Measurements from ENCODE around the gene MAP4K4. TPM values are rescaled to one million over a fixed set of nuclear protein-coding genes. Genes with fewer than 3 reads are reported as not detected.
"Not testable (repeated sequence)": the region's sequence is repeated elsewhere in the genome, so short reads cannot be mapped to it uniquely, and the experiment has no call there.

Gene MAP4K4
- total RNA-seq, 8 experiments from 2014 or later: 72.4 to 551 (median 123) TPM

DNA sequence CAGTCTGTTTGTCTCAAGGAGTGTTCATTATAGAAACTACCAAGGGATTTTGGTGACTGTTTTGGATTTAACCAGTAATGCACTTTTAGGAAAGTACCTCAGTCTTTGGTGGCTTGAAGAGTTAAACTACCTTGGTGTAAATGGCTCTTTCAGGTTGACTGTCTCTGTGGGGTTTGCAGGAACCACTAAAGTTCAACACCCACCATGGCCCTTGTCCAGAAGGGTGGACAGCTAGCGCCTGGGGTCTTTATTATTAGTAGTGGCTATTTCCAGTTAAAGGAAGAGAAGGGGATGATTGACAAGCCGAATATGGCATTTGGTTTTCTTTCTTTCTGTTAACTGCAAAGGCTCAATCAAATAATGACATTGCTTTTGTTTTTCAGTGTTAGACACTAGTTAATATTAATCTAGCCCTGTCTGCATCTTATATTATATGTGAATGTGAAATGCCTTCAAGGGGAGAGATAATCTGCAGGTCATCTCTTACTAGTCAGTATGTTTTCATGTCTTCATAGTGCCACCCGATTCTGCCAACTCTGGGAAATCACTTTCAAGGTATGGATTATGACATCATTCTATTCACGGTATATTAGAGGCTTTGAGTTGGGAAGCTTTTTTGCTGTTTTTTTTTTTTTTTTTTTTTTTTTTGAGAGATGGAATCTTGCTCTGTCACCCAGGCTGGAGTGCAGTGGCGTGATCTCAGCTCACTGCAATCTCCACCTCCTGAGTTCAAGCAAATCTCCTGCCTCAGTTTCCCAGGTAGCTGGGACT is 56.4 kb downstream of the MAP4K4 start:
- in situ Hi-C loops (cut with MboI; ENCODE audit: low pct_unique_long_range_greater_than_20kb in 2 of 9, low sequenced_read_pairs in 9 of 9, unreplicated experiment in 9 of 9): no loop called here
- Histone ChIP-seq H3K4me1 (replicated peaks in 1 of 2) (peaks cover 40 to 54% of the 10 kb centered on the region in 2 donors), H3K4me3 (no peak overlapping the region), H3K27ac (no peak overlapping the region)
- WGBS, 10 experiments: 39 to 98% (median 90%) methylated on average over 1 to 5 of the region's 5 CpGs; no CpG with 5 or more reads in 1 of the 10 experiments
- peak in 2 of 8 experiments; percentile 12 to 31 for ATAC-seq (replicated peaks in 6 of 8)

DNA sequence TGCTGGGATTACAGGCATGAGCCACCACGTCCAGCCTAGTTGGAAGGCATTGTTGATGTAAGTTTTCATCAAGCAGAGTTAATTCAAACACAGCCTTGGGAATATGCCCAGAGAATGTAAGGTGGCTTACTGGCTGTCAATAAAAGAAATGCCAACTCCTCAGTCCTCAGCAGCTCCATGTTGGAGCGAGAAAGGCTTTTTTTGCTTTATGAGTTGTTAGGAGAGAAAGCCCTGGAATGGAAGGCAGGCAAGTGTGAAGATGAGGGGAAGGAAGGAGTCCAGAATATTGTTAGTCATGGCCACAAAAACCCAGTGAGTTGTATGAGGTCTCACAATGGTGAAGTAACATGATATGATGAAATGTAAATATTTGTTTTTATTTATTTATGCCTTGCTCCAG is 57.1 kb downstream of the MAP4K4 start:
- peaks cover 40 to 54% of the 10 kb centered on the region in 2 donors for H3K4me1 ChIP-seq (replicated peaks in 1 of 2)
- H3K4me3 ChIP-seq: no peak overlapping the region
- ATAC-seq (replicated peaks in 6 of 8): peak in 3 of 8 experiments; percentile 34 to 77 (median 52)
- 80 to 100% (median 83%) methylated on average over 1 to 2 of the region's 2 CpGs; no CpG with 5 or more reads in 5 of the 10 experiments for WGBS, 10 experiments
- in situ Hi-C loops (cut with MboI; ENCODE audit: low pct_unique_long_range_greater_than_20kb in 2 of 9, low sequenced_read_pairs in 9 of 9, unreplicated experiment in 9 of 9): no loop called here
- peak overlapping the region in 1 of 2 donors; percentile 31 for H3K27ac ChIP-seq

DNA sequence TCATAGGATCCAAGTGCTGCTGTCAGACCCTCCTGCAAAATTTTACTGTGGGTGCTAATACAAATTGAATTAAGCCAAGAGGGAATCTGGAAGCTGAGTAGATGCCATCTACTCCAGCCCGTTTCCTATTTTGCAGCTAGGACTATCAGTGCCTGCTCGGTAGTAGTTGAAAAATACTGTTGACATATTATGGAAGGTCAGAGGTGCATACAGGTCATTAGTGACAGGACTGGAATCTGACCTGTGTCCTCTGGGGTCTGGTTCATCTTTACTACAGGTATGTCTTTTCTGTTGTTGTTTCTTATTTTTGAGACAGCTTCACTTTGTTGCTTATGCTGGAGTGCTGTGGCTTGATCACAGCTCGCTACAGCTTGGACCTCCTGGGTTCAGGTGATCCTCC is 58.8 kb downstream of the MAP4K4 start:
- ATAC-seq (replicated peaks in 6 of 8): no peak
- in situ Hi-C loops (cut with MboI; ENCODE audit: low pct_unique_long_range_greater_than_20kb in 2 of 9, low sequenced_read_pairs in 9 of 9, unreplicated experiment in 9 of 9): no loop called here
- Histone ChIP-seq H3K27ac (no peak overlapping the region), H3K4me3 (no peak overlapping the region), H3K4me1 (replicated peaks in 1 of 2) (peaks cover 40 to 47% of the 10 kb centered on the region in 2 donors)
- 77 to 100% (median 100%) methylated on average over 1 to 3 of the region's 3 CpGs; no CpG with 5 or more reads in 2 of the 10 experiments for WGBS, 10 experiments

DNA sequence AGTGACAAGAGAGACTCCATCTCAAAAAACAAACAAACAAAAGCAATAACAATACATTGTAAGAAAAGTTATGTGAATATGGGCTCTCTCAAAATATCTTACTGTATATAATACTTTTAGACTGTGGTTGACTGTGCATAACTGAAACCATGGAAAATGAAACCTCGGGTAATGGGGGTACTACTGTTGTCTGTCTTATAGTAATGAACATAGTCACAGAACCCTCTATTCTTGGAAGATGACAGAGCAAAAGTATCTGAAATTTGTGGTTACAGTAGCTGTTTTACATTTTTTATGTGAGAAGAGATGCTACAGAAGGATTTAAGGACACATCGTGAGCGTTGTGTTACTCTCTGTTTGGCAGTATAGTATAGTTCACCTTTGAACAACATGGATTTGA is 60.5 kb downstream of the MAP4K4 start:
- WGBS, 10 experiments: 80 to 100% (median 97%) methylated on average over 1 to 3 of the region's 3 CpGs; no CpG with 5 or more reads in 2 of the 10 experiments
- in situ Hi-C loops (cut with MboI; ENCODE audit: low pct_unique_long_range_greater_than_20kb in 2 of 9, low sequenced_read_pairs in 9 of 9, unreplicated experiment in 9 of 9): no loop called here
- H3K4me3 ChIP-seq: no peak overlapping the region
- peaks cover 42% of the 10 kb centered on the region in 2 donors for H3K4me1 ChIP-seq (replicated peaks in 1 of 2)
- no peak overlapping the region for H3K27ac ChIP-seq
- ATAC-seq (replicated peaks in 6 of 8): no peak

DNA sequence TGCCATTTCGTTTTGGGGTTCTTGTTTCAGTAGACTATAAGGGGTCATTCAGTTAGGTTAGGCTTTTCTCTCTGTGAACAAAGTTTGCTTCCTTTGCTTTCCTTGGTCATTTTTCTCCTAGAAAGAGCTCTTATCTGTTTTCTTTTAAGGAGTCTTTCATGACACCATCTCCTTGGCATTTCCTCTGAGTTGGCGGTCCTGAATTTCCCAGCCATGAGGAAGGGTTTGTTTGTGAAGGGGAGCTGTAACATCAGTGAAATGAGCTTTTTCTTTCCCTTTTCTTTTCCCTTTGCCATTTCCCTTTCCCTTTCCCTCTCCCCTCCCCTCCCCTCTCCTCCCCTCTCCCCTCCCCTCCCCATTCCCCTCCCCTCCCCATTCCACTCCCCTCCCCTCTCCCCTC is 61.7 kb downstream of the MAP4K4 start:
- 10 to 100% methylated on average over 1 to 2 of the region's 2 CpGs; no CpG with 5 or more reads in 8 of the 10 experiments for WGBS, 10 experiments
- no peak overlapping the region for H3K4me3 ChIP-seq
- in situ Hi-C loops (cut with MboI; ENCODE audit: low pct_unique_long_range_greater_than_20kb in 2 of 9, low sequenced_read_pairs in 9 of 9, unreplicated experiment in 9 of 9): no loop called here
- no peak overlapping the region for H3K27ac ChIP-seq
- no peak for ATAC-seq (replicated peaks in 6 of 8)
- H3K4me1 ChIP-seq (replicated peaks in 1 of 2): peaks cover 42 to 43% of the 10 kb centered on the region in 2 donors

DNA sequence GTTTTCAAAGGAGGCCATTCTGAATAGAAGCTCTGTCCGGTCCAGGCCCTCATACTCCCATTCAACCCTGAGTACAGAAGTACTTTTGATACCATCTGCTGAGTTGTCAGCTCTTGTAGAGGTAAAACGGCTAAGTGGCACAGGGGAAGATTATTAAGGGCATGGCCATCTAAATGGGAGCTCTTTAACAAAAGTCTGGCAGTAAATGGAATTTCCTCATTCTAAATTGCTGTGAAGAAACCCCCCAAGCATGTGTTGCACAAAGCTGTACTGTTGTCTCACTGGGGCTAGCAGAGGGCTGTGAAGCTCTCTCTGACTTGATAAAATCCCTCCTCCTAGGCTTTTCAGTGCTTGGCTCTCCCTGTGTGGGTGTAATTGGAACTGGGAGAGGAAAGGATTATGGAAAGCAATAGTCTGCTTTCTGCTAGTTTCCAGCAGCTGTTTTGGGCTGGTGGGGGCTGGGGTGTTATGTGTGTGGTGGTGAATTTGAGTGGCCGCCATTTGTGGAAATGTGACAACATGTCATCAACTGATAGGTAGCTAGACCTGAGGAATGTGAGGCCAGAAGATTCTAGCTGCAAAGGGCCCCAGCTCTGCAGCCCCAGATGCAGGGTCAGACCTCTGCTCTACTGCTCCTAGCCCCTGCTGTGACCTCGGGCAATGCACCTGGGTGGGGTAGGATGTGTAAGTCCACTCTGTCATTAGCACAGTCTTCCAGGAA is 65.1 kb downstream of the MAP4K4 start:
- peak in 6 of 8 experiments; percentile 16 to 57 (median 36) for ATAC-seq (replicated peaks in 6 of 8)
- in situ Hi-C loops (cut with MboI; ENCODE audit: low pct_unique_long_range_greater_than_20kb in 2 of 9, low sequenced_read_pairs in 9 of 9, unreplicated experiment in 9 of 9): no loop called here
- H3K27ac ChIP-seq: no peak overlapping the region
- peaks cover 35 to 40% of the 10 kb centered on the region in 2 donors for H3K4me1 ChIP-seq (replicated peaks in 1 of 2)
- H3K4me3 ChIP-seq: no peak overlapping the region
- WGBS, 10 experiments: 37 to 74% (median 57%) methylated on average over 1 to 3 of the region's 4 CpGs; no CpG with 5 or more reads in 5 of the 10 experiments

DNA sequence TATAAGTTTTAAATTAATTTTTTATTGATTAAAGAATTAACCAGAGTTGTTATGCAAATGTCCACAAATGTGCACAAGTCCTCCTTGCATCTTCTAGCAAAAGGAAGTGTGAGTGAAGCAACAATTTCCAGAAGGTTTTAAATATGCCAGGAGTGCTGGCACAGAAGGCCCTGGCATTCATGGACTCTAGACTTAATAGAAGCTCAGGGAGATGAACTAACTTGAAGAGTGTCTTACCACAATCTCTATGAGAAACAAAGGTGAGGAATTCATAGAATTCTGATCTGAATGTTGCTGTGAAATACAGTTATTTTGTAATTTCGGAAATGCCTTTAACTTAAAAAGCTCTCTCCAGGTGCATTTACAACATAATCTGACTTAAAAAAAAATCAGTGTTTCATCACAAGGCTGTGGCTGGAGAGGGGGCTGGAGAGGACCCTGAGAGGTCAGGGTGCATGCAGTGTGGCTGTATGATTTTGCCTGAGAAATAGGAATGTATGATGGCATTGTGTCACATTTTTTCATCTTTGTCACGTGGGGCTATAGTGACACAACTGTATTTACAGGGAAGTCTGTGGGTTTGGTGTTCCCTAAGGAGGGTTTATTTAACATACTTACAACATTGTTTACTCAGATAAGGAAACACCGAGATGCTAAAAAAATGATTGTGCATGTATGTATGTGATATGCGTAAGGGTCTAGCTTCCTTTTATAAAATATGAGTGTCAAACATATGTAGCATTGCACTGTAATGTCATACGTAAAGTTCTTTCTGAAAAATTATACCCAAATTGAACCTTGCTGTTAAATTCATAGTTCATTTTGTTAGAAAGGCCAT is 66.2 kb downstream of the MAP4K4 start:
- H3K4me3 ChIP-seq: no peak overlapping the region
- in situ Hi-C loops (cut with MboI; ENCODE audit: low pct_unique_long_range_greater_than_20kb in 2 of 9, low sequenced_read_pairs in 9 of 9, unreplicated experiment in 9 of 9): no loop called here
- WGBS, 10 experiments: 13 to 93% (median 72%) methylated on average over 1 to 5 of the region's 5 CpGs
- H3K27ac ChIP-seq: no peak overlapping the region
- ATAC-seq (replicated peaks in 6 of 8): peak in 6 of 8 experiments; percentile 4 to 54 (median 38)
- H3K4me1 ChIP-seq (replicated peaks in 1 of 2): peaks cover 44 to 50% of the 10 kb centered on the region in 2 donors

DNA sequence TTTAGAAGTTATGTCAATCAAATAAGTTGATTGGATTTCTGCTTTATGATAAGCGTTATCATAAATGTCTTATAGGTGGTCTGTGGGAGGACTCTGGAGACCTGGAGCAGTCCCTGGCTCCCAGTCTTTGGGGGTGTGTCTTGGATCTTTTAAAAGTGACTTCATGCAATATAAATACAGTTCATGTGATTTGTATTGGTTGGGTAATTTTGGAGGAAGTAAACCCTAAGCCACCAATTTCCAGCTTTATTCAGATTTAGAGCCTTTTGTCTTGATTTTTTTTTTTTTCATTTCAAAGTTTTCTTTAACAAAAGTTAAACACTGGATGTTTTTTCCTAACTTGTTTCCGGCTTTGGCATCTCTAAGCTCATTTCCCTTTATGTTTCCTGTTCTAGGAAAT is 68.8 kb downstream of the MAP4K4 start:
- 32 to 94% (median 78%) methylated on average over 1 to 2 of the region's 2 CpGs; no CpG with 5 or more reads in 1 of the 10 experiments for WGBS, 10 experiments
- no peak for ATAC-seq (replicated peaks in 6 of 8)
- no peak overlapping the region for H3K4me3 ChIP-seq
- peaks cover 57 to 64% of the 10 kb centered on the region in 2 donors for H3K4me1 ChIP-seq (replicated peaks in 1 of 2)
- in situ Hi-C loops (cut with MboI; ENCODE audit: low pct_unique_long_range_greater_than_20kb in 2 of 9, low sequenced_read_pairs in 9 of 9, unreplicated experiment in 9 of 9): no loop called here
- H3K27ac ChIP-seq: no peak overlapping the region

DNA sequence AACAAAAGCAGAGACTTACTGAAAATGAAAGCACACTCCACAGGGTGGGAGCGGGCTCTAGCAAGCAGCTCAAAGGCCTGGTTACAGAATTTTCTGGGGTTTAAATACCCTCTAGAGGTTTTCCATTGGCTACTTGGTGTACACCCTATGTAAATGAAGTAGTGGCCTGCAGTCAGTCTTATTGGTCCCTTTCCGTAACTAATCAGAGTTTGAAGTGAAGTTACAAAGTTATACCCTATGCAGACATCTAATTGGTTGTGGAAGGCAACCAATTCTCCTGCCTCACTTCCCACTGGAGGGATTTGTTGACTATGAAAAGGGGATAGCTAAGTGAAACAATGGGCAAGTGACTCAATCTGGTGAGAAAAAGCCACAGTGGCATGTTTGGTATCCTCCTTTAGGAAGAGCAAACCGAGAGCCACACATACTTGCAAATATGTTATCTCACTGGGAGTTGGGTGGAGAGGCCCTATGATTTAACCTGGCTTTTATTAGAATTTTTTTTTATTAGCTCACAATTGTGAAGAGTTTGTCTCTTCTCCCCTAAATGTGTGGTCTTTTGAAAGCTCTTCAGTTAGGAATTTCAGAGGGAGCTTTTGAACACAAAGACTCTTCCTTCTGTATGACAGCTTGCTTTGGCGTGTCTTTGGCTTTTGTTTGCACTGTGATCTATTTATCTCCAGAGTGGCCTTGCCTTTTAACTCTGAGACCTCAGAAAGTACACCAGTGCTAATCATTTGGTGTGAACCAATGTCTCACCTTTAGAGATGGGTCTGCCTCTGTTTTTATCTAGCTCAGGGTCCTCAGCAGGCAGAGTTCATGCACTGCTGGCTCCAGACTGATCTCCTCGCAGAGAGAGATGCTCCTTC is 69.6 kb downstream of the MAP4K4 start:
- in situ Hi-C loops (cut with MboI; ENCODE audit: low pct_unique_long_range_greater_than_20kb in 2 of 9, low sequenced_read_pairs in 9 of 9, unreplicated experiment in 9 of 9): no loop called here
- H3K4me3 ChIP-seq: no peak overlapping the region
- peaks cover 63 to 69% of the 10 kb centered on the region in 2 donors for H3K4me1 ChIP-seq (replicated peaks in 1 of 2)
- no peak overlapping the region for H3K27ac ChIP-seq
- ATAC-seq (replicated peaks in 6 of 8): peak; percentile 6 to 68 (median 55)
- 18 to 100% (median 56%) methylated on average over 1 to 5 of the region's 5 CpGs; no CpG with 5 or more reads in 1 of the 10 experiments for WGBS, 10 experiments

DNA sequence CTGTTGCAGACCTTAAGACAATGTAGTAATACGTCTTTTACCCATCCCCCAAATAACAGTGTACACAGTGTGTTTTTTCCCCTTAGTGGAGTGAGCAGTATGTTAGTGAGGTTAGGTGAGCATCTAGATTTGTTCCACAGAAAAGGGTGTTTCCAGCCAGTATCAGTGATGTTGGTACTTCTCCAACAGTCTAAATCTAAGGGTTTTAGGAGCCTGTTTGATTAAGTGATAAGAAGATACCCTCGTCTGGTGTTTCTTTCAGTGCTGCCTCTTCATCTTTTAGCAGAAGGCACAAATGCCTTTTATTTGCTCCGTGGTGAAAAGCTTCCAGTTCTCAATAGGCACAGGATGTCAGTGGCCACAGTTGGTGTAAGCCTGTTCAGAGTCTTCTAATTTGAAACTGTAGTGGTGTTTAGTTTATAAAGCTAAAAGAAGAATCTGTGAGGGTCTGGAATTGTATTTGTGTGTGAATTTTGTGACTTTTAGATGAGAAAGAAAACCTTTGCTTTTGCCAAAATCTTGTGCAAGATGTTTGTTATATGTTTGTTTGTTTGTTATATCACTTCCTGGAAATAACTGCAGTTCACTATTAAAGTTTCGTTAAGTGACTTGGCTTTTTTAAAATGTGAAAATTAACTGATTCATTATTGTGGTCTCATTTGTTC is 71.2 kb downstream of the MAP4K4 start:
- Histone ChIP-seq H3K27ac (no peak overlapping the region), H3K4me3 (no peak overlapping the region), H3K4me1 (replicated peaks in 1 of 2) (peaks cover 60 to 64% of the 10 kb centered on the region in 2 donors)
- in situ Hi-C loops (cut with MboI; ENCODE audit: low pct_unique_long_range_greater_than_20kb in 2 of 9, low sequenced_read_pairs in 9 of 9, unreplicated experiment in 9 of 9): no loop called here
- ATAC-seq (replicated peaks in 6 of 8): no peak
- 0 to 100% (median 63%) methylated on average over 1 to 4 of the region's 4 CpGs; no CpG with 5 or more reads in 1 of the 10 experiments for WGBS, 10 experiments

DNA sequence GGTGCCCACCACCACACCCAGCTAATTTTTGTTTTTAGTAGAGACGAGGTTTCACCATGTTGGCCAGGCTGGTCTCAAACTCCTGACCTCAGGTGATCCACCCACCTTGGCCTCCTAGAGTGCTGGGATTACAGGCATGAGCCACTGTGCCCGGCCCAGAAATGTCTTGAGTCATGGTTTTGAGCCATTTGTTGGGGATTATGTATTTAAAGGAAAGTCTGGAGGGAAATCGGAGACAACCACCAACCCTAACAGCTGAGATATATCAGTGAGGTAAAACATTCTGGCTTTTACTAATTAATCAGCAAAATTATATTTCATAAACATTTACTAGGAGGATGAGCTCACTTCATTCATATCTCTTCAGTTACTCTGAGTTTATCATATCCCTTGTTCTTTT is 72.2 kb downstream of the MAP4K4 start:
- whole genome bisulfite sequencing, 10 experiments: 67 to 100% (median 96%) methylated on average over 1 to 3 of the region's 3 CpGs; no CpG with 5 or more reads in 3 of the 10 experiments
- ATAC-seq (replicated peaks in 6 of 8); H3K27ac ChIP-seq; in situ Hi-C loops (cut with MboI; ENCODE audit: low pct_unique_long_range_greater_than_20kb in 2 of 9, low sequenced_read_pairs in 9 of 9, unreplicated experiment in 9 of 9); H3K4me3 ChIP-seq: not testable (repeated sequence)
- peaks cover 53 to 54% of the 10 kb centered on the region in 2 donors for H3K4me1 ChIP-seq (replicated peaks in 1 of 2)
